GM23338 (cell line): ENCODE data around the gene MAPKBP1.

Experiments
- EZH2 ChIP-seq: fragments of 200-600 bp; sonication (generic); IDR thresholded peaks from one replicate; pipeline ENCODE4 v1.8.0; 2017; ENCODE audit warnings: antibody characterized with exemption, mild to moderate bottlenecking, low read depth; ENCODE audit not compliant: unreplicated experiment
- EZH2phosphoT487 ChIP-seq: fragments of 200-600 bp; sonication (generic); IDR thresholded peaks from one replicate; pipeline ENCODE4 v1.8.1; 2018; ENCODE audit warnings: antibody characterized with exemption; ENCODE audit not compliant: unreplicated experiment
- POLR2AphosphoS5 ChIP-seq: IDR thresholded peaks from 2 replicates; pipeline ENCODE4 v1.6.1; 2016; ENCODE audit warnings: antibody characterized with exemption, low read depth
- TF ChIP-seq, protein P1 (sequence below), 2 experiments: fragments of 200-600 bp in 1 of 2; sonication (generic) in 1 of 2; conservative IDR thresholded peaks; 2 replicates each; pipeline versions ENCODE4 v1.5.1 to v1.6.1; 2016 to 2017; ENCODE audit warnings: antibody characterized with exemption in 2 of 2, low read depth in 2 of 2, mild to moderate bottlenecking in 2 of 2, moderate library complexity in 1 of 2

DNA sequence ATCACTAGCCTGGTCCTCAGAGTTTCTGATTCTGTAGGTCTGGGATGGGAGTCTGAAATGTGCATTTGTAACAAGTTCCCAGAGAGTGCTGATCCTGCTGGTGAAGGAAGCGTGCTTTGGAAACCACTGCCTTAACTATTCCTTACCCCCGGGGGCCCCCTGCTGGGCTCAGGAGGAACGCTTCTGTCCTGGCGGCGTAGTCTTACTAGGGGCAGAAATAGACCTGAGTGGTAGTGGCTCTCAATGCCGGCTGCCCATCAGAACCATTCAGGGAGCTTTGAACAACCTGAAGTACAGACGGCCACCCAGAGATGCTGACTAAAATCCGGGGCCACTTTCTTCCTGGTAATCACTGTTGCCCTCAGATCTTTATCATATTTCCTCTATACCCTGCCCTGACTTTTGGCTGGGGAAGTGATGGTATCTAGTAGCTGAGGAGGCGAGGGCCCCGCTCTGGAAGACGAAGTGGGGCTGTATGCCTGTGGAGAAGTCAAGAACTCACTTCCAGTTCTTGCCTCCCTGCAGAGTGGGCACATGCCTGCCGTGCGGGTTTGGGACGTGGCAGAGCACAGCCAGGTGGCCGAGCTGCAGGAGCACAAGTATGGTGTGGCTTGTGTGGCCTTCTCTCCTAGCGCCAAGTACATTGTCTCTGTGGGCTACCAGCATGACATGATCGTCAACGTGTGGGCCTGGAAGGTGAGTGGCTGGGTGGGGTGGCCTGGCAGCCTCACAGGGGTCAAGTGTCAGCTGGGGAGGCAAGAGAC is 37.3 kb downstream of the MAPKBP1 start:
- TF ChIP-seq, protein P1, sequence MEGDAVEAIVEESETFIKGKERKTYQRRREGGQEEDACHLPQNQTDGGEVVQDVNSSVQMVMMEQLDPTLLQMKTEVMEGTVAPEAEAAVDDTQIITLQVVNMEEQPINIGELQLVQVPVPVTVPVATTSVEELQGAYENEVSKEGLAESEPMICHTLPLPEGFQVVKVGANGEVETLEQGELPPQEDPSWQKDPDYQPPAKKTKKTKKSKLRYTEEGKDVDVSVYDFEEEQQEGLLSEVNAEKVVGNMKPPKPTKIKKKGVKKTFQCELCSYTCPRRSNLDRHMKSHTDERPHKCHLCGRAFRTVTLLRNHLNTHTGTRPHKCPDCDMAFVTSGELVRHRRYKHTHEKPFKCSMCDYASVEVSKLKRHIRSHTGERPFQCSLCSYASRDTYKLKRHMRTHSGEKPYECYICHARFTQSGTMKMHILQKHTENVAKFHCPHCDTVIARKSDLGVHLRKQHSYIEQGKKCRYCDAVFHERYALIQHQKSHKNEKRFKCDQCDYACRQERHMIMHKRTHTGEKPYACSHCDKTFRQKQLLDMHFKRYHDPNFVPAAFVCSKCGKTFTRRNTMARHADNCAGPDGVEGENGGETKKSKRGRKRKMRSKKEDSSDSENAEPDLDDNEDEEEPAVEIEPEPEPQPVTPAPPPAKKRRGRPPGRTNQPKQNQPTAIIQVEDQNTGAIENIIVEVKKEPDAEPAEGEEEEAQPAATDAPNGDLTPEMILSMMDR (conservative IDR thresholded peaks at IDR 0.05; ENCODE audit: low read depth in 2 of 2), result peak; percentile 87 to 88
- TF ChIP-seq EZH2, result no peak
- no peak for TF ChIP-seq EZH2phosphoT487
- TF ChIP-seq POLR2AphosphoS5, result no peak
